GM10248 (cell line): ENCODE measurements around the gene TFPT.

Source experiments
- CTCF ChIA-PET: fragments of 300-600 bp; sonication (Branson Sonifier 250); formaldehyde crosslinking; extraction: SDS; loops from one replicate; lab custom pipeline; 2021; ENCODE audit warnings: antibody characterized with exemption; lab: Yijun Ruan, JAX
- POLR2A ChIA-PET: fragments of 350-650 bp; sonication (Branson Sonifier 250); formaldehyde crosslinking; extraction: SDS; loops from one replicate; lab custom pipeline; 2020; ENCODE audit warnings: antibody characterized with exemption; lab: Yijun Ruan, JAX
- DNase-seq: peaks from one replicate; pipeline ENCODE4 v3.0.0; 2012; ENCODE audit errors: extremely low spot score
- CTCF ChIP-seq: IDR thresholded peaks from 2 replicates; pipeline ENCODE4 v1.5.1; 2012; ENCODE audit warnings: mild to moderate bottlenecking, low read depth; ENCODE audit errors: extremely low read depth, missing control alignments, control extremely low read depth

The TFPT gene

GRCh38 chr19:54081032-54081431 lies 34.4 kb downstream of the TFPT start, which contains the start of gene TARM1:
Gene TARM1 (minus strand): TSS chr19:54081365. CDS start chr19:54081340, 25 bp downstream.
- TF ChIP-seq CTCF, result no peak
- ChIA-PET POLR2A (no interaction called here), CTCF (no interaction called here)
- no peak for DNase-seq

- CTCF ChIA-PET, result no interaction called here
- no peak for TF ChIP-seq CTCF
- DNase-seq, result no peak
- POLR2A ChIA-PET, result interaction anchor here (0.9 kb wide), 1 partner anchor 25 kb away, joined by 3 read pairs; no protein-coding TSS in a partner anchor
These were observed 38.1 kb downstream of the TFPT start for GRCh38 chr19:54077334-54077733.

GRCh38 chr19:54074851-54075250 lies 40.6 kb downstream of the TFPT start:
- ChIA-PET POLR2A (no interaction called here), CTCF (no interaction called here)

GRCh38 chr19:54073829-54074228 lies 41.6 kb downstream of the TFPT start:
- CTCF ChIA-PET, result no interaction called here
- POLR2A ChIA-PET, result no interaction called here
- no peak for DNase-seq
- no peak for TF ChIP-seq CTCF

More at GRCh38 chr19:54074851-54075250, 40.6 kb downstream of the TFPT start:
- TF ChIP-seq CTCF, result no peak
- no peak for DNase-seq

- TF ChIP-seq CTCF, result no peak
- DNase-seq, result no peak
- ChIA-PET POLR2A (no interaction called here), CTCF (no interaction called here)
These were observed 46.0 kb downstream of the TFPT start for GRCh38 chr19:54069470-54069869.

GRCh38 chr19:54063350-54064116 lies 51.9 kb downstream of the TFPT start, which contains the start of gene VSTM1:
Gene VSTM1 (minus strand): TSS chr19:54063897. CDS start chr19:54063777, 120 bp downstream.
- POLR2A ChIA-PET, result no interaction called here
- CTCF ChIA-PET, result no interaction called here
- DNase-seq, result no peak
- no peak for TF ChIP-seq CTCF

- no peak for DNase-seq
- CTCF ChIA-PET, result no interaction called here
- POLR2A ChIA-PET, result no interaction called here
- no peak for TF ChIP-seq CTCF
These were observed 52.8 kb downstream of the TFPT start for GRCh38 chr19:54062643-54063042.
